ENCODE measurements around the gene XXYLT1. TPM values are rescaled to one million over a fixed set of nuclear protein-coding genes. Genes with fewer than 3 reads are reported as not detected.

XXYLT1 gene
- polyA plus RNA-seq, 3 donors from 2014 or later = 5.3 to 15.7 (median 5.6) TPM

DNA sequence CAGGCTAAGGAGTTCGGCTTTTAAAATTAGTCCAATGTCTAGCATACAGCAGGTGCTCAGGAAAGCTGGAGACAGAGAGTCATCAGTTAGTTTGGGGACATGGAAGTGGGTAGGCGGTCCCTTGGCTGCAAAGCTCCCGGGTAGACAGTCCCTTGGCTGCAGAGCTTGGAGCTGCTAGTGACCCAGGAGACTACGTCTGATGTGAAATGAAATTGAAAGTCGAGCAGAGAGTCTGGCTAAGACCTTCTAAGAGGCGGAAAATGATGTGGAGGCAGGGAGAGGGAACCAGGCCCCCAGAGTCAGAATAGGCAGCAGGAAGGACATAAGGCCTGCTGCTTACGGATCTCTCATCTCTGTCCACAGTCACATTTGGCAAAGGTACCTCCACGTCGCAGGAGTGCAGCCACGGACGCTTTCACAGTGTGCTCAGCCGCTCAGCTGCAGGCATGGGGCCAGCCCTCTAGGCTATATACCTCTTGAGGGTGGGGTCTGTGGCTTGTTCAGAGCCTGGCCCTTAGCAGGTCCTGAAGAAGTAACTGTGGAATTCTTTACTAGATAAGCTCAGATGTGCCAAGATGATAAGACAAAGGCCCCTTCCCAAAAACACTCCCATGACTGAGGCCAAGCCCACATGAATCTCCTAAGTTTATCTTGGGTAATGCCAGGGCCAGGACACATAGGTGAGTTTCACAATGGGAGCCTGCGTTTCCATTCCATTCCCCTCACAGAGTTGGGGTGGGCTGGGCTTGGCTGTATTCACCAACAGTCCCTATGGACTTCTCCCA is 131.7 kb downstream of the XXYLT1 start:
- peaks cover under 1 to 4% of the 10 kb centered on the region in 2 donors for H3K4me1 Mint-ChIP-seq
- H3K4me3 Mint-ChIP-seq = no peak overlapping the region
- H3K9me3 Mint-ChIP-seq = peaks cover 0 to 12% (median 1%) of the 10 kb centered on the region in 6 donors
- no peak for DNase-seq
- H3K27ac Mint-ChIP-seq = peak overlapping the region in 1 of 6 donors; percentile 51
- peaks cover 8 to 19% (median 16%) of the 10 kb centered on the region in 3 donors for H3K36me3 Mint-ChIP-seq
- H3K27me3 Mint-ChIP-seq (ENCODE audit: low read depth in 3 of 3) = peaks cover 0 to 2% (median 0%) of the 10 kb centered on the region in 3 donors

DNA sequence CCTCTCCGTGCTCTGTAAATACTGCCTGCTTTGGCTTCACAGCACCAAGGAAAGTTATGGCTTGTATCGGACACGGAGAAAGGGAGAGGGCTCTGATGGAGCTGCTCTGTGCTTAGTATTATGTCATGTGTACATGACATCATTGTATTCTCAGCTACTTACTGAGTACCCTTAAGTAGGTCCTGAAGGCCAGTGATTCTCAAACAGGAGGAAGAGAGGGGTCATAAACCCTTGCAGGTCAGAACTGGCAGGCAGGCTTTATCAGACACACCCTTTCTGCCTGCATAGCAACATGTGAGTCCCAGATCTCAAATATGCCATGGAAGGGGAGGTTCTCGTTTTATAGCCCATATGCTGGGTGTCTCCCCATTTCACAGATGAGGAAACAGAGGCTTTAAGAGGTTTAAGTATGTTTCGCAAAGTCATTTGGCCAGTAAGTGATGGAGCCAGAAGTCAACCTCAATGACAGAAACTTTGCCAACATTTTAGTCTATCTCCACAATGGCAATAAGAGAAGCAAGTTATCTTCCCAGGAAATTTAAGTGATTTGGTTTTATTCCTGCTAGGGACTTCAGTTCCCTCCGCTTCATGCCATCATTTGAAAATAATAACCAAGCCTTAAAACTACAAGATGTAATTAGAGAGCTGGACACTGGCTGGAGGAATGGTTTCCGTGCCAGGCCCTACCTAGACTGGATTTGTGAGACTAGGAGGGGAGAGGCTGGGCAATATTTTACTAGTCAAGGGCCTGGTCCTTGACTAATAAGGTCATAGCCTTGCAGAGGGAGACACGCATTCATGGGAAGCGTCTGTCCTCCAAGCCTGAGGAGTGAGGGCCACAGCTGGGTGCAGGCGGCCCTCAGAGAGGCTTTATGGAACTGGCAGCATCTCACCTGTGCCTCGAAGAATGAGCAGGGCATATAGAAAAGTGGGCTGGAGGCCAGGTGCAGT is 133.0 kb downstream of the XXYLT1 start:
- Mint-ChIP-seq H3K27ac (no peak overlapping the region), H3K36me3 (peaks cover 8 to 19% (median 16%) of the 10 kb centered on the region in 3 donors), H3K27me3 (ENCODE audit: low read depth in 3 of 3) (peaks cover 0 to 2% (median 0%) of the 10 kb centered on the region in 3 donors), H3K4me3 (no peak overlapping the region), H3K9me3 (peaks cover 0 to 12% (median 1%) of the 10 kb centered on the region in 6 donors), H3K4me1 (no peaks in the 10 kb centered on the region)
- DNase-seq = no peak

DNA sequence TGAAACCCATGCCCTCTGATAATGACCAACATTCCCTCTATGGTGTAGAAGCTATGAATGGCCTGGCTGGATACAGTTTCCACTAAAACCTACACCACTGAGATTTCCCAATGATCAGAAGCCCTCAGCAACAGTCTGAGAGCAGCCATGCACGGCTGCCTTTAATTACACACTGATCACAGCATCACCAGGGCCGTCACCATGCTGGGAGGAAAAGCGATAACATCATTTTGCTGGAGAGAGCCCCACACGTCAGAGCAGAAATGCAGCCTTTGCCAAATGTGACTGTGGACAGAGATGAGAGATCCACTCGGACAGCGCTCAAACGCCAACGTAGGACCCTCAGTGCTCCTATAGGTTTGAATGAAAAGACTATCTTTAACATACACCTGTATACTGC is 135.0 kb downstream of the XXYLT1 start:
- no peak for DNase-seq
- Mint-ChIP-seq H3K27ac (peak overlapping the region in 1 of 6 donors; percentile 46), H3K27me3 (ENCODE audit: low read depth in 3 of 3) (peaks cover 0 to 2% (median 2%) of the 10 kb centered on the region in 3 donors), H3K4me1 (no peaks in the 10 kb centered on the region), H3K9me3 (peaks cover 0 to 8% (median 0%) of the 10 kb centered on the region in 6 donors), H3K4me3 (no peak overlapping the region), H3K36me3 (peaks cover 6 to 9% (median 8%) of the 10 kb centered on the region in 3 donors)

DNA sequence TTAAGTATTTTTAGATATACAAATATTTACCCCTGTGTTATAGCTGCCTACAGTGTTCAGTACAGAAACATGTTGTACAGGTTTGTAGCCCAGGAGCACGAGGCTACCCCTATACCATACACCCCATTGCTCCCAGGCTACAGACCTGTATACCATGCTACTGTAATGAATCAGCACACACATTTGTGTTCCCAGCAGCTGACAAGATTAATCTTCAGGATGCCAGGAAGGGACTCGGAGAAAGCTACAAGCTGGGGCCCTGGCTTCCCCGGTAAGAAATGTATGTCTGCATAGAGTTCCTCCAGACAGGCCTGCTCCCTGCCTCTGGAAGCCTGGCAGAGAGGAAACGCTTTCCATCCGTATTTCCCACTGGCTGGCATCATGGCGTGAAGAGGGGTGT is 136.5 kb downstream of the XXYLT1 start:
- DNase-seq = no peak
- Mint-ChIP-seq H3K4me1 (no peaks in the 10 kb centered on the region), H3K4me3 (no peak overlapping the region), H3K36me3 (peaks cover 0 to 3% (median 0%) of the 10 kb centered on the region in 3 donors), H3K27ac (no peak overlapping the region), H3K9me3 (no peaks in the 10 kb centered on the region), H3K27me3 (ENCODE audit: low read depth in 3 of 3) (peaks cover 0 to 2% (median 2%) of the 10 kb centered on the region in 3 donors)

DNA sequence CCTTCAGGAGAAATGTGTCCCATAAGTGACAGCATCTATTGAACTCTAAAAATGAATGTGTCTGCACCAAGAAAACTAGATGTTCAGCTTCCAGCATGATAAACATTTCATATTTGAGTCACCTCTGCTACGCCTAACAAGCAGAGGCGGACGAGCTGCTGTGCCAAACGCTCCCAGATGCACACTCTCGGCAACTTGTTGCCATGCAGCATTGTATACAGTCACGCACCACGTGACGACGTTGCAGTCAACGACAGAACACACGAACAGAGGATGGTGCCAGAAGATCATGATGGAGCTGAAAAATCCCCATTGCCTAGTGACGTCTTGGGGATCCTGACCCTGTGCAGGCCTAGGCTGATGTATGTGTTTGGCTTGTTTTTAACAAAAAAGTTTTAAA is 137.5 kb downstream of the XXYLT1 start:
- H3K9me3 Mint-ChIP-seq = no peaks in the 10 kb centered on the region
- H3K36me3 Mint-ChIP-seq = peaks cover 0 to 3% (median 0%) of the 10 kb centered on the region in 3 donors
- peaks cover 2 to 4% of the 10 kb centered on the region in 2 donors for H3K4me1 Mint-ChIP-seq
- DNase-seq = no peak
- no peak overlapping the region for H3K27ac Mint-ChIP-seq
- no peak overlapping the region for H3K4me3 Mint-ChIP-seq
- peaks cover 0 to 2% (median 2%) of the 10 kb centered on the region in 3 donors for H3K27me3 Mint-ChIP-seq (ENCODE audit: low read depth in 3 of 3)

DNA sequence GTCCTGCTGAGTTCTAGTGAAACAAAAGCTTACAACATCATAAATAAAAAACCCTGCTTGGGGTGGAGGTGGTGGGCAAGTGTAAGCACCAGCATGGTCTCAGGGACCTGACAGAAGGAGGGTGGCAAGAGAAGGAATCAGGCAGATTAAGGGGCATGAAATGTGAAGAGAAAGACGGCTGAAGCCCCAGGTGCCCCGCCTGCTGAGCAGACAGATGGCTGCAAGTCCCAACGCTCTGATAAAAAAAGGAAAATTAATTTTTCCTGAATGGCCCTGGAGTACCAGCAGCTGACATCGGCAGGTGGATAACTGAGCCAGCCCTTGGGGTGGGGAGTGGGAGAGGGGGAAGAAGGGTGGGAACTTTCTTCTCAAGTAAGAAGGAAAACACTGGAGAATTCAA is 137.9 kb downstream of the XXYLT1 start:
- Mint-ChIP-seq H3K4me1 (peaks cover 6 to 8% of the 10 kb centered on the region in 2 donors), H3K27ac (no peak overlapping the region), H3K27me3 (ENCODE audit: low read depth in 3 of 3) (peaks cover 0 to 2% (median 2%) of the 10 kb centered on the region in 3 donors), H3K36me3 (peaks cover 0 to 3% (median 0%) of the 10 kb centered on the region in 3 donors), H3K4me3 (no peak overlapping the region), H3K9me3 (no peaks in the 10 kb centered on the region)
- no peak for DNase-seq

DNA sequence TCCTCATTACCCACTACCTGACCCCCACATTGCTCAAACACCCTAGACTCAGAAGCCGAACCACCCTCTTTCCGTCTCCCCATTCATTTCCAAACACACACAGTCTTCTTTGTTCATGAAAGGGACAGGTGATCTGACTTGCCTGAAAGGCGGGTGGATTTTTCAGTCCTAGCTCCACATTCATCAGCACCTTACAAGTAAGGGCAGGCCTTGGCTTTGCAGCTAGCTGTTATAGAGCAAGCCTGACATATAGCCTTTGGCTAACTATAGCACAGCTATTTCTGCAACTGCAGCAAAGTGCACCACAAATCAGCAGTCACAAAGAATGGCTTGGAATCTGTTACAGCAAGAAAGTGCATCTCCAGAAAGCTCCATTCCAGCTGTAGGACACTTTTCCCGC is 139.8 kb downstream of the XXYLT1 start:
- Mint-ChIP-seq H3K27ac (peak overlapping the region in 1 of 6 donors; percentile 66), H3K4me3 (no peak overlapping the region), H3K36me3 (peaks cover 0 to 3% (median 0%) of the 10 kb centered on the region in 3 donors), H3K4me1 (peaks cover 11 to 20% of the 10 kb centered on the region in 2 donors), H3K9me3 (no peaks in the 10 kb centered on the region), H3K27me3 (ENCODE audit: low read depth in 3 of 3) (peaks cover 0 to 2% (median 0%) of the 10 kb centered on the region in 3 donors)
- DNase-seq = no peak

DNA sequence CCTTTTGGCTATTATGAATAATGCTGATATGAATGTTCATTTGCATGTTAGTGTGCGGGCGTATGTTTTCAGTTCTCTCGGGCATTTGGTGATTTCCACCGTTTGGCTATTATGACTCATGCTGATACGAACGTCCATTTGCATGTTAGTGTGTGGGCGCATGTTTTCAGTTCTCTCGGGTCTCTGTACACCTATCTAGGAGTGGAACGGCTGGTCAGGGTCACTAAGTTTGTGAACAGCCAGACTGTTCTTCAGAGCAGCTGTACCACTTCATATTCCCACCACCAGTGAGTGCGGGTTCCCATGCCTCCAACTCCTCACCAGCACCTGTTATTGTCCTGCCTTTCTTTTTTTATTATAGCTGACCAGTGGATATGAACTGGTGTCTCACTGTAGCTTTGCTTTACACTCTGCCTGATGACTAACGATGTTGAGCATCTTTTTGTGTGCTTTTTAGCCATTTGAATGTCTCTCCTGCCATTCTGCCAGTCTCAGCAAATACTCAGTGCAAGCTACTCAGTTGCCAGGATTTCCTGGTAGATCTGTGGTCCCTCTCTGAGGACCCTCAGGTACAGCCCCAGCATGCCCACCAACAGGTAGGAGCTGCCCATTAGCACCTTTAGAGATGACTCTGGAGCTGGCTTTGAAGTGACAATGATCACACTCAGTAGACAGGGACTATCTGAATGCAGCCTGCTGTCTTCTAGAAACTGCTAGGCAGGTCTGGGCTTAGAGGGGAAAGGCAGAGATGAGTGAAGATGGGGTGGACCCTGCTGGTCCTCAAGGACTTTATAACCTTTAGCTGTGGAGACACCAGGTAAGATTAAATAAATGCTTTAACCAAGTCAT is 141.1 kb downstream of the XXYLT1 start:
- H3K9me3 Mint-ChIP-seq = no peaks in the 10 kb centered on the region
- no peak overlapping the region for H3K4me3 Mint-ChIP-seq
- no peak overlapping the region for H3K27ac Mint-ChIP-seq
- peaks cover 0 to 2% (median 0%) of the 10 kb centered on the region in 3 donors for H3K27me3 Mint-ChIP-seq (ENCODE audit: low read depth in 3 of 3)
- no peaks in the 10 kb centered on the region for H3K36me3 Mint-ChIP-seq
- no peak for DNase-seq
- peaks cover 19 to 28% of the 10 kb centered on the region in 2 donors for H3K4me1 Mint-ChIP-seq

DNA sequence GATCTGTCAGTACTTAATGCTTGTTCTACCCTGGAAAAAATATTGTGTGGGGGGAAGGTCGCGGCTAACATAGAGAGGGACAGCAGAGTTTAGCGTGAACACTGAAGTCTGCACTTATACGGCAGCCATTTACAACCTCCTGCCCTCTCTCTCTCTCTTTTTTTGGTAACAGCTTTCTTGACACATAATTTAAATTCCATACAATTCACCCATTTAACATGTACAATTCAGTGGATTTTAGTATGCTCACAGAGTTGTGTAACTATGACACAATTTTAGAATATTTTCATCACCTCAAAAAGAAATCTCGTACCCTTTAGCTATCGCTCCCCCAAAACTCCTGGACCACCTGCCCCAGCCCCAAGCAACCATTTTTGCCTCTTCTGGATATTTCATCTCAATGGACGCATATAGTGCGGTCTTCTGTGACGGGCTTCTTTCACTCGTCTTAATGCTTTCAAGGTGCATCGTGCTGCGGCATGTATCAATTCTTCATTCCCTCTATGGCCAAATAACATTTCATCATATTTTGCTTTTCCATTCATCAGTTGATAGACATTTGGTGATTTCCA is 141.8 kb downstream of the XXYLT1 start:
- Mint-ChIP-seq H3K4me1 (peaks cover 20 to 28% of the 10 kb centered on the region in 2 donors), H3K27me3 (ENCODE audit: low read depth in 3 of 3) (peaks cover 0 to 2% (median 0%) of the 10 kb centered on the region in 3 donors), H3K36me3 (no peaks in the 10 kb centered on the region), H3K9me3 (no peaks in the 10 kb centered on the region), H3K27ac (no peak overlapping the region), H3K4me3 (no peak overlapping the region)
- DNase-seq = no peak

DNA sequence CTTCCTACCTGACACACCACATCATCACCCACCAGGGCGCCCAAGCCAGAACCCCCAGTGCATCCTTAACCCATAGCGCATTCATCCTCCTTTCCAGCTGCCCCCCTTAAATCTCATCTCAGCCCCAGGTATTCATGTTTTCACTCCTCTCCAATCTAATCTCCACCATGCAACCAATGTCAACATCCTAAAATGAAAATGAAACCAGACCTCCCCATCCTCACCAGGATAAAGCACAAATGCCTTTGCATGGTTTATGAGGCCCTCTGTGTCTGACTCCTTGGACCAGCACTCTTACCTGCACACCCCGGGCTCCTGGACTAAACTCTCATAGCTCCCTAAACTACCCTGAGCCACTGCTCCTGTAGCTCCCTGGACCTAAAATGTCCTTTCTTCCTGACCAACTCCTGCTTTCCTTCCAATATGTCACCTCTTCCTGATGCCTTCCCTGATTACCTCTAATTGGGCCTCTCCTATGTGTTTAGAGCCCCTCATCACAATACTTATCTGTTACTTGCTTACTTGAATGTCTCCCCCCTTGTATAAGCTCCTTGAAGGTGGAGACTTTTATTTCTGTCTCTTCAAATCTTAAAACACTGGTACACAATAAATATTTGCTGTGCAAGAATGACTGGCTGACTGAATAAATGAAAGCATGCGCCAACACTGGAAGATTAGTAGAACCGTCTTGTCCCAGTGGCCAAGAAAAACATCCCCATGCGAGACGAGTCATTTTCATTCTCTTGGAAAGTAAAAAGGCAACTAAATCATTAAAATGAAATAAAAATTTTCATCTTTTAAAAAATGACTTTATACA is 142.5 kb downstream of the XXYLT1 start:
- peak overlapping the region in 4 of 6 donors; percentile 6 to 67 (median 36) for H3K27ac Mint-ChIP-seq
- H3K36me3 Mint-ChIP-seq = no peaks in the 10 kb centered on the region
- DNase-seq = no peak
- no peak overlapping the region for H3K4me3 Mint-ChIP-seq
- no peaks in the 10 kb centered on the region for H3K9me3 Mint-ChIP-seq
- H3K4me1 Mint-ChIP-seq = peaks cover 20 to 28% of the 10 kb centered on the region in 2 donors
- H3K27me3 Mint-ChIP-seq (ENCODE audit: low read depth in 3 of 3) = peaks cover 0 to 2% (median 0%) of the 10 kb centered on the region in 3 donors

DNA sequence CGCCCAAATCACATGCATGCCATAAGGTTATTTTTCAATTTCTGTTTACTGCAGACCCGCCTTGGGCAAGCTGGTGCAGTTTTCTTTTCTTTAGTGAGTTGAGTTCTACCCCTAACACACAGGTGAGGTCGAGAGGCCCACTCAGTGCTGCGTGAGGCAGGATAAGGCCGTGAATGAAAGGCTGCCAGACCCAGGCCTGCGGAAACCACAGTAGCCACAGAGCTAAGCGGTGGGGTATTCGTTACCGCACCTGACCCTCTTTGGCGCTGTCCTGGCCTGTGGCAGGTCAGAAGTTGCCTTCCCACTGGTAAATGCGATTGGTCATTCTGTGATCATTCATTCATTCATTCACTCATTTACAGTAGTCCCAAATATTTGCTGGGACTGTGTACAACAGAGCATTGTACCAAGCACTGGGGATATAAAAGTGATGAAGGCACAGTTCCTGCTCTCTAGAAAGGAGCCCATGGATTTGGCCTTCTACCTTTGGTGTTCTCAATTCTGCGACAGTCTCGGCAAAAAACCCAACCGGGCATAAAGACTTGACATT is 144.8 kb downstream of the XXYLT1 start:
- H3K27ac Mint-ChIP-seq = no peak overlapping the region
- peaks cover 0 to 2% (median 2%) of the 10 kb centered on the region in 3 donors for H3K27me3 Mint-ChIP-seq (ENCODE audit: low read depth in 3 of 3)
- DNase-seq = no peak
- H3K9me3 Mint-ChIP-seq = no peaks in the 10 kb centered on the region
- no peaks in the 10 kb centered on the region for H3K36me3 Mint-ChIP-seq
- no peak overlapping the region for H3K4me3 Mint-ChIP-seq
- peaks cover 20 to 28% of the 10 kb centered on the region in 2 donors for H3K4me1 Mint-ChIP-seq

DNA sequence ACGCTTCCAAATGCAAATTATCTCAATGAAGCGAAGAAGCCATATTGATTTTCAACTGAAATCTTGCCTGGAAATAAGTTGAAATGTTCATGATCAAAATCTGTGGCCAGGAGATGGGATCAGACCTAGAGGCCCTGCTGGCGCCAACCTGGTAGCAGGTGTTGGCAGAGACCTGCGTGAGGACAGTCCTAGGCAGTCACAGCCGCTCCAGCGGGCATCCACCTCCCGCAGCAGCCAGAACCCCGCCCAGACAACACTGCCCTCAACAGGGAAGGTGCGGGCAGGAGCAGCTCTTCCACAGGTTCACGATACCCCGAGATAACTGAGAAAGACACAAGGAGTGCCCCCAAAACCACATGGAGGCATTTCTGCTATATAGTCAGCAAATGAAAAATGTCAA is 145.3 kb downstream of the XXYLT1 start:
- H3K27me3 Mint-ChIP-seq (ENCODE audit: low read depth in 3 of 3) = peaks cover 0 to 2% (median 0%) of the 10 kb centered on the region in 3 donors
- no peaks in the 10 kb centered on the region for H3K9me3 Mint-ChIP-seq
- DNase-seq = no peak
- no peaks in the 10 kb centered on the region for H3K36me3 Mint-ChIP-seq
- peaks cover 20 to 28% of the 10 kb centered on the region in 2 donors for H3K4me1 Mint-ChIP-seq
- no peak overlapping the region for H3K4me3 Mint-ChIP-seq
- peak overlapping the region in 1 of 6 donors; percentile 26 for H3K27ac Mint-ChIP-seq
